ENCODE results near the gene TDRD1.

GRCh38 chr10:114252883-114253282 lies 73.7 kb downstream of the TDRD1 start:
- TF ChIP-seq POLR2A (IDR thresholded peaks at IDR 0.05) (no peak), CTCF (IDR thresholded peaks at IDR 0.05) (no peak), POLR2AphosphoS5 (IDR thresholded peaks at IDR 0.05) (no peak), EP300 (IDR thresholded peaks at IDR 0.05) (no peak)

Measured in sigmoid colon (tissue), 4 donors.